G401 (cell line): Measurements from ENCODE around the gene SMAD5. TPM values are rescaled to one million over a fixed set of nuclear protein-coding genes. Genes with fewer than 3 reads are reported as not detected.

Experiments
- DNase-seq: peaks from one replicate; pipeline ENCODE4 v3.0.0-alpha.2; 2015; ENCODE audit warnings: low spot score
- in situ Hi-C: cut with HindIII; loops from 2 replicates; pipeline ENCODE4 v1.10.0; 2016; ENCODE audit warnings: low sequenced_read_pairs, mixed read lengths
- total RNA-seq: library from RNA; depleted of rRNA; stranded (reverse); fragments of >200 nt; shearing (Covaris generic); gene quantifications from 2 replicates; pipeline ENCODE4 v1.2.3, GENCODE V29; 2014; rRNA removed

The SMAD5 gene
- total RNA-seq: 28.9 and 42.3 TPM in 2 replicates

DNA sequence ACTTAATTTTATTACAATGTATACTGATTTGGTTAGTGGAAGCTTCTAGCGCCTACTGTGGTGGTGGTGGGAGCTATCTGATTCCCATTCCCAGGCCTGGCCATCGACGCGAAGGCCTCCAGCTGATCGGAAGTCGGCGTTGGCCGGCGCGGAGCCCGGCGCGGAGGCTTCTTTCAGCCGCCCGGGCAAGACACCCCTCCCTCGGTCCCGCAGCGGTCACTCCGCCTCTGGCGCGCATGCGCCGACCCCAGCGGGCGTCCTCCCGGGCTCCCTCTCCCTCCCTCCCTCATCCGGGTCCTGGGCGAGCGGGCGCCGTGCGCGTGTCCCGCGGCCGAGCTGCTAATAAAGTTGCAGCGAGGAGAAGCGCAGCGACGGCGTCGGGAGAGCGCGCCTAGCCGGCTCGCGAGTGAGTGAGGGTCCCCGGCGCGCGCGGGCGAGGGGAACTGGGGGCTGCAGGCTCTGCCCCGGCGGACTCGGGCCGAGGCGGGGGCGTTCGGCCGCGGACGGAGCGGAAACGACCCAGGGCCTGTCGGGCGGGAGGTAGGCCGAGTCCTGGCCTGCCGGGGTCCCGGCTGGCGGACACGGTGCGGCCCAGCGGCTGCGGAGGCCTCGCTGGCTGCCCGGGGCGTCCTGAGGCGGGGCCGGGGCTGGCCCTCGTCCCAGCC, at the start of gene SMAD5:
Gene SMAD5, plus strand, starts transcription at position 289 of the 665 bp plus-strand sequence. CDS start 20,916 bp downstream, outside the sequence.
- peak; percentile 91 for DNase-seq
- in situ Hi-C loops: no loop called here

DNA sequence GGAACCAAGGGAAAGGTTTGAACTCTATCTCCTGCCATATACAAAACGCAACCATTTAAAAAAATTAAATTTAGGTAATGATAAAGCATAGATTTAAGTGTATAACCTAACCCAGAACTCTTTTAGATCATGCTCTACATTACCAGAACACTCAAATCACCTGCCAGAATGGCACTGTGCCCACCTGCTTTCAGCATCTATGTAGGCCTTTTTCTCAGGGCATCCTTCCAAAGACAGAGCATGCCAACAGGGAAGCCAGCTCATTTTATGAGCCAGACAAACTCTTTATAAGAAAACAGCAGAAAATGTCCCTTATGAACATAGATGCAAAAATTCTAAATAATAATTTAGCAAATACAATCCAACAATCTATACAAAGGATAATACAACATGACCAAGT, 47.9 kb upstream of the SMAD5 start:
- in situ Hi-C loops: no loop called here

DNA sequence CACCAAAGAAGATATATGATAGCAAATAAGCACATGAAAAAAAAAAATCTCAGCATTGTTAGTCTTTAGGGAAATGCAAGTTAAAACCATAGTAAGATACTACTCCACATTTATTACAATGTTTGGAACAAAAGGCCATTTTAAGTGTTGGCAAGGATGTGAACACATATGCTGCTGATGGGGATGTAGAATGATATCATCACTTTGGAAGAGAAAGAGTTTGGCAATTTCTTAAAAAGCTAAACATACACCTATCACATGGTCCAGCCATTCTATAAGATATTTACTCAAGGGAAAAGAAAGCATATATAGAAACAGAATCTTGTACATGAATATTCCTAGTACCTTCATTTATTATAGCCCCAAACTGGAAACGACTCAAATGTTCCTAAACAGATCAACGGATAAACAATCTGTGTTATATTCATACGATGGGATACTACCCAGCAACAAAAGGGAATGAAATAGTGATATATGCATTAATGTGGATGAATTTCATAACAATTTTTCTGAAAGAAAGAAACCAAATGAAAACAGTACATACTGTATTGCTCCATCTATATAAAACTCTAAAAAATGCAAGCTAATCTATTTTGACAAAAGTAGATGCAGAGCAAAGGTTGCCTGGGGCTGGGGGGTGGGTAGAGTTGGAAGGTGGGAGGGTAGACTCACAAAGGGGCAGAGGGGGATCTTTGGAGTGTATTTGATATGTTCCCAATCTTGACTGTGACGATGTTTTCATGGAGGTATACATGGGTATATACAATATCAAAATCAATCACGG, 45.7 kb upstream of the SMAD5 start:
- in situ Hi-C loops: no loop called here
- DNase-seq: no peak

More for the DNA sequence above, 47.9 kb upstream of the SMAD5 start:
- peak; percentile 93 for DNase-seq

DNA sequence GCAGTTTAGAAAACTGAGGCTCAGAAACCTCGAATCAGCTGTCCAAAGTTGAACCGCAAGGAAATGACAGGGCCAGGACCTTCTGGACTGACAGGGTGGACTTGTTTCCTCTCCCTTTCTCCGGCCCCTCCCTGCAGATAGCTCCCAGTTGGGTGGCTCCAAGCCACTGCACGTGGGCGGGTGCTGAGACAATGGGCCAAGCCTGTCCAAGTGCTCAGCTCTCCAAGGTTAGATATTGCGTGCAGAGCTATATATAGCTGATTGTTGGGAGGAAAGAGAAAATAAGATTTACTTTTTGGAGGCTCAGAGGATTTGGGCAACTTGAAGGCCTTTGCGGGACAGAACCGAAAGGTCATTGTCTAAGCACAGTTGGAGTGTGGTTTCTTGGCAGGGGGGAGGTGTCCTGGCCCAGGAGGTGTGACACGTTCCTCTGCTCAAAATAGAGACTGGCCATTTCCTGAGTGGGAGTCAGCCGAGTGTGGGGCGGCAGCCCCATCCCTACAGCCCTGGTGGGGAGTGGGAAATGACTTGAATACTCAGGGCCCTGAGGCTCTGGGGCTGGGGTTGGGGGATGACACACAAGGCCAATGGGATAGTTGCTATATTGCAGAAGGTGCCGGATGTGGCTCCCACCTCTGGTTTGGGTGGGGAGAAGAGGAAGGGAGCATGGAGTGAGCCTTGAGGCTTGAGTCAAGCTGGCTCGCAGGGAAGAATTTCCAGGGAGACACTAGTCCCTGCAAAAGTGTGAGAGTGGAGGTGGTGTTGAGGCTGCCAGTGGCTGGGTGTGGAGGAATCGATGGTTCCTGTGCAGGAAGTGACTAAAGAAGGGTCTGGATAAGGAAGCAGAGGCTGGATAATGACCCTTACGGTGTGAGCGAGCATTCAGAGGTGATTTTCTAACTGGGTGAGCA, 44.4 kb upstream of the SMAD5 start:
- in situ Hi-C loops: no loop called here
- DNase-seq: no peak

DNA sequence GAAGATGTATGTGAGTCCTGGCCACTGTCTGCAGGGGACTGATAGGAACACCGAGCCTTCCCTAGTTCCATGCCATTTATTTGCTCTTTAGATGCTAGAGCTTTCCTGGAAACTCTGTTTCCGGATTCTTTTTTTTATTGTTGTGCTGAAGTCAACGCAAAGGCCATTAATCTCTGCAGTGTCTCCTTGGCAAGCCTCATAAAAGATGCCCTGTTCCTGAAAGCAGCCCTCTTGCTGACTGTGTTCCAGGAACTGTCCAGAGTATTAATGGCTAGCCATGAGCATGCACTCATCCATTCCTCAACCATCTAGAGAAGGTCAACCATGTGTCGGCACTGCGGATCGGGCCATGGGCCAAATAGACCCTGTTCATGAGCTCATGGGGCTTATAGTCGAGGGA, 42.9 kb upstream of the SMAD5 start:
- in situ Hi-C loops: no loop called here
- DNase-seq: no peak

DNA sequence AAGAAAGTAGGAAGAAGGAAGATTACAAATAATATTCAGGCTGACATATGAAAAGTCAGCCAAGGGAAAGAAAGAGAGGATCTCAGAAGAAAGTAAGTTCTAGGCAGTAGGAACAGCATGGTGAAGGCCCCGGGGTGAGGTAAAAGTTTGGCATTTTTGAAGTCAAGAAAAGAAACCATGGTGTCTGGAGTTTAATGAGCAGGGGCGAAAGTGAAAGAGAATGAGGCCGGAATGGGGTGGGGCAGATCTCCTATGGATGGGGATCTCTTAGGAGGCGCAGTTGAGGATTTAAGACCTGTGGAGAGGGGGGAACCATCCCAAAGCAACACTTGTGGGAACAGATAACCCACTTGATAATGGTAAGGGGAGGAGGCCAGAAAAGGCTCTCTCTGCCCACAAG, 42.3 kb upstream of the SMAD5 start:
- no peak for DNase-seq
- in situ Hi-C loops: no loop called here

DNA sequence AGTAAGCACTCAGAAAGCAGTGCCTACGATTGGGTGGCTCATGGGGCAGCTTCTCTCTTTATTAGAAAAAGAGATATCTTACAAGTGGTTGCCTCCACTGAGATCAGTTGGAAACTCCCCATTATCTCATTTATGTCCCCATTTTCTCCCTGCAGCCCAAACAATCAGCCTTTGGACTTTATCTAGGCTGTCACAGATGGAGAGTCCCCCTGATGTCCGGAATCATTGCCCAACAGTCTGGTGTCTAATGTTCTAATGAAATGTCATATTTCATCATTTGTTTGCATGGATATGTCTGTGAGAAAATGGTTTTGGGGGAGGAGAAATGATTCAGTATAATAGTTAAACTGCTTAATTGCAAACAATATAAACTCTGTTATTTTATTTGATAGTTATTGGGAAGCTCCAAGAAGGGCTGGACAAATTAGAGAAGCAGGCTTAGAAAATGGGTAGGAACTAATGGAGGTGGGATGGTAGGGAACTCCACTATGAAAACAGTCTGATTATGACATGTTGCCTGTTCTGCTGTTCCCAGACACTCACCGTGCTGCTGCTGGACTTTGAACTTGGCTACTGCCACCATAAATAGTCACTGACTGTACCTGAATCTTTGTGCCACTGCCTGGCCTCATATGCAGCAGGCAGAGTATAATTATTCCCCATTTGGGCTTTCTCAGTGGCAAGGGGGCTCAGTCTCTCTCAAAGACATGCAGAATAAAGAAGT, 38.3 kb upstream of the SMAD5 start:
- in situ Hi-C loops: no loop called here
- DNase-seq: peak; percentile 28

DNA sequence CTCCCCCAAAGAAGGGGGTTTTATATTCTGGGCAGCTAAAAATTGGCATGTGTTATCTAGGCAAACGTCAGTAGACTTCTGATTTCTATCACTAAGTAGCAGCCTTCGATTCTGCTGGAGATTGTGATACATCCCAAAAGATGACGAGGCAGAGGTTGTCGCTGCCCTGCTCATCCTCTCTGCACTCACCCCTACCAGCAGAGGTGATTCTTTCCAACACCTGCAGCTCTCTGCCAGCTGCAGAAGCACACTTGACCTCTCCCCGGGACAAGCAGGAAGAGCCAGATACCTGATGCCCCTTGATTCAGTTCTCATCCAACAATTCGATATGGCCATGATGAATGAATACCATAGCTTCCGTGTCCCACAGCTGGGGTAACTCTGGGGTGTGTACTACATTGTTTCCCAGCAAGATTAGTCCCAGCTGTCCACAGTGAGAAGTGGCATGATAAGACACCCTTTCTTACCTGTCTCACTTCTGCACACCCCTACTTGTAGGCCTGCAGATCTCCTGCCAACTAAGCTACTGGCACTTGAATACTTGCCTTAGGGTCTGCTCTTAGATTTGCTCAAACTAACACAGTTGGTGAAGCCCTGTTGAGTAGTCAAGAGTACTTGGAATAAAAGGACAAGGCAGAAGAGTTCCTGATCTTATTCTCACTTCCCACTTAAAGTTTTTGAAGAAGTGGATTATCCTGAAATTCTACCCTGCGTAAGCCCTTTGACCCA, 37.6 kb upstream of the SMAD5 start:
- in situ Hi-C loops: no loop called here
- DNase-seq: no peak

DNA sequence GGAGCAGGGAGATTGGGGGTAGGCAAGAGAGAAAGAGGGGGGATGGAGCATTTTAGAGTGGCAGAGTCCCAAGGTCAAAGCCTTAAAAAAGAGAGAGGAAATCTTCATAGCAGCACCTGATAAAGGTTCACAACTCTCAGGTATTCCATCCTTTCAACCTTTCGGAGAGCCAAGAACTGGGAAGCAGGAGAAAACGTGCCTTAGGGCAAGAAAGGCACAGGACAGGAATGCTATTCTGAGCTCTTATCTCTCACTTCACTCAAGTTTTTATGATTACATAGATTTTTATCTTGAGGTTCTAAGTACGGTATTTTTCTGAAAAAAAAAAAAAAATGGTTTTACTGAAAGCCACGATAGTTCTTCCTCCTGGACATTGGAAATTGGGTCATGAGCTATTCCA, 34.5 kb upstream of the SMAD5 start:
- DNase-seq: no peak
- in situ Hi-C loops: no loop called here

DNA sequence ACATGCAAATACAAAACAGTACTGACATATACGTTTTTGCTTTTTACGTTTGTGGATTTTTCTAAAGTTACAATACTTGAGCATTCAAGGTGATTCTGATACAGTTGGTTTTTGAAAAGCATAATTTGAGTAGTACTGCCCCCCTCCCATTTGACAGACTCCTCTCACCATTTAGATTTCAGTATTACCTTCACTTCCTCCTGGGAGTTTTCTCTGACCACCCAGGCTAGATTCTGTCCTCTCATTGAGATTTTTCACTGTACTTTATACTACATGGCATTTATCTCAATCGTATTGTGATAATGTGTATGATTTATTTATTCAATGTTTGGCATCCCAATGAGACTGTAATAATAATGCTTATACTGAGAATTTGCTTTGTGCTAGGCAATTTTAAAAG, 32.8 kb upstream of the SMAD5 start:
- in situ Hi-C loops: no loop called here
- no peak for DNase-seq

DNA sequence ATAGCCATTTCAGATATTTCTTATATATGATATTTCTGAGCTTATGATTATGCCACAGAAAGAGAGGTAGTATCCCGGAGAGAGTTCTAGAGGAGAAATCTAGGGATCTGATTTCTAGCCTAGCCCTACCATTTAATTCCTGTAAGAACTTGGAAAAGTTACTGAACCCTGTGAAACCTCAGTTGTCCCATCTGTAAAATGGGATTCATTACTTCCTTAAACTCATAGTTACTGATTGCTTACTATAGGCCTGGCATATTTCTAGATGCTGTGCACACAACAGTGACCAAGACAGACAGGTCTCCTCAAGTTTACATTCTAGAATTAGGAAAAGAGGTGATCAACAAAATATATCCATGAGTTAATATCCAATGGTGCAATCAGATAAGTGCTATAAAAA, 30.8 kb upstream of the SMAD5 start:
- no peak for DNase-seq
- in situ Hi-C loops: no loop called here

DNA sequence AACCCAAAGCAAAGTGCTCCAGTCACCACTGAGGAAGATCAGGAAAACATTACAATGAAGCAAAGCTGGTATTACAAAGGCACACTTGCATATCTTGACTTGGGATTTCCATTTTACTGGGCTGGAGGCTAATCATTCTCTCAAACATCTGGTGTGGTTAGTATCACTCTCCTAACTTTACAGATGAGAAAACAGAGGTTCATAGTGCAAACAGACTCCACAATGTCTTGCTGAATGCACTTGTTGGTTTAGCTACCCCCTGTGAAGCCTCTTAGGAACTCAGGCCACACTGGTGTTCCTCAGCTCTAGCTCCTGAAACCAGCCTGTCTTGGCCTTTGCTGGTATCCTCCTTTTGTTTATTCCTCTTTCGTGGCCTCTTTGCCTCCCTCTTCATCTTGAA, 29.5 kb upstream of the SMAD5 start:
- in situ Hi-C loops: no loop called here
- DNase-seq: no peak

DNA sequence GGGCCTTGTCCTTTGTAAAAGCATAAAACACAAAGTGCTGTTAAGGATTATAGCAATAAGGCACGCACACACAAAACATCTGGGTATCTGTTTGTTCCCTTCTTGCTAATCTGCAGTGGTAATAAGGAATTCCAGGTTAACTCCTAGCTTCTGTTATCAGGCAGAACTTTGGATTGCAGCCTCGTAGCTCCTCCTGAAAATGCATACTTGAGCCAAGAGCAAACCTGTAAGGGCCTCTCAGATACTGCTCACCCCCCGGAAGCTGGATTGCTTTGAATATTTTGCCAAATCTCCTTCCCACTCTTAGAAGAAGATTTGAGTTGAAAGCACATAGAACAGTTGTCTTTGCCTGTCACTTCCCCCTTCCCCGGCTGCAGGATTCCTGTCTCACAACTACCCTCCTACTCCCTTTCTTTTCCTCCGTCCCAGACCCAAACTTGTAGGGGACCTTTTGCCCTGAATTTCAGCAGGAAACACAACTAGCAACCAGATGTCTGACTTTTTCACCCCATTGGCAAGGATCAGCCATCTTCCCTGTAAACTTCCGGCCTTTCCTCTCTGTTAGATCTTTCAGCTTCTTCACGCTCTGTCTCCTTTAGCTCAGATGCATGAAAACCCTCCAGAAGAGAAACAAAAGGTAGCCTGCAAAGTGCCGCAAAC, 28.2 kb upstream of the SMAD5 start:
- DNase-seq: no peak
- in situ Hi-C loops: no loop called here

DNA sequence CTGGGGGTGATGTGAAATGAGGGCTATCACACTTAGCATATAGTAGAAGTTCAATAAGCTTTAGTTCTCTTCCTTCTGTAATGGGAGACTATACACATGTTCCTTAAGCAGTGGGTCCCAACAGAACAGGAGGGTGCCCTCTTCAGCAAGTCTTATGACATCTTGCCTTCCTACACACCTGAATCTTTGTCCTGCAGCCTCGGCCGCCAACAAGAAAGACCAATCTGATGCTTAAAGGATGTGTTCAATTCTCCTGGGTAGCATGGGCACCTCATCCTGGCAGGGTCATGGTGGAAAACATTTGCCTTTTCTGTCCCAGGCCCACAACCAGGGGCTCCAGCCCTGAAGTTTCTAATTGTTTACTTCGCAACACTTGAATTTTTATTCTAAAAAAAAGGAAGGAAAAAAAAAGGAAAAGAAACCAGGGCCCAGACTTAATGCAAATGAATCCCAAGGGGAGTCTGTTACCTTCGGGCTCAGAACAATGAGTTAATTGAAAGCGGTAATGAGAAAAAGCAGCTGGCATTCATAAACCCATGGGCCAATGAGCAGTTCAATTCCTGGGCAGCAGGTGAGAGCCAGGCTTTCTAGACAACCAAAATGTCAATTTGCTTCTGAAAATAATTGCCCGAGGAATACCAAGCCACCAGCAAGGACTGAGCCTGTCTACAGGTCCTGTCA, 26.2 kb upstream of the SMAD5 start:
- in situ Hi-C loops: no loop called here
- DNase-seq: no peak

DNA sequence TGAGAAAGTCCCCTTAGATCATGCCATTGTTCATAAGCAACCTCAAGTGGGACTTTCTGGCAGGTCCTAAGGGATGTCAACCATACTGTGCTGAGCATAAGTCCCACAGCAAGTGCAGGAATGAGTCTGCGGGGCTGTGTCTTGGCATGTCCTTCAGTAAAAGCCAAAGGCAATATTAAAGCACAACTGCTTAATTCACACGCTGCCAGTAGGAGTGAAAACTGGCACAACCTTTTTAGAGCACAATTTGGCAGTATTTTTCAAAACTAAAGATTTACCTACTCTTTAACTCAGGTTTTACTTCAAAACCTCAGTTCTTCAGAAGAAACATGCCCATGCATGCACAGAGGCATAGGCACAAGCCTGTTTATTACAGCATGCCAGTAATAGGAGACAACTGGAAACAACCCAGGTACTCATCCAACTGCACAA, 24.4 kb upstream of the SMAD5 start:
- no peak for DNase-seq

DNA sequence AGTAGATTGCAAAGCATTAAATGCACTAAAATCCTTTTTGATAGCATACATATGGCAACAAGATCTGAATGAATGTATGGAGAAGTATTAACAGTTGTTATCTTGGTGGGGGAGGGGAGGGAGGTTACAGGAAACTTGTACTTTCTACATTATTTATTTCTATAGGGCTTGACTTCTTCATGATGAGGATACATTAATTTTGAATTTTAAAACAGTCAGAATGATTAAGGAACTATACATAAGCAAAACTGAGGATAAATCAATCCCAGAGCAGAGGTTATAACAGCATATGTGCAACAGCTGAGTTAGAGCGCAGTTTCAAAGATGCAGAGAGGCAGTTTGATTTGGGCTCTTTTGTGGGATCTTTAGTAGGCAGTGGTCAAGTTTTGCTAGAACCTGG, 23.9 kb upstream of the SMAD5 start:
- DNase-seq: no peak
- in situ Hi-C loops: no loop called here

More for the DNA sequence above, 24.4 kb upstream of the SMAD5 start:
- in situ Hi-C loops: no loop called here

DNA sequence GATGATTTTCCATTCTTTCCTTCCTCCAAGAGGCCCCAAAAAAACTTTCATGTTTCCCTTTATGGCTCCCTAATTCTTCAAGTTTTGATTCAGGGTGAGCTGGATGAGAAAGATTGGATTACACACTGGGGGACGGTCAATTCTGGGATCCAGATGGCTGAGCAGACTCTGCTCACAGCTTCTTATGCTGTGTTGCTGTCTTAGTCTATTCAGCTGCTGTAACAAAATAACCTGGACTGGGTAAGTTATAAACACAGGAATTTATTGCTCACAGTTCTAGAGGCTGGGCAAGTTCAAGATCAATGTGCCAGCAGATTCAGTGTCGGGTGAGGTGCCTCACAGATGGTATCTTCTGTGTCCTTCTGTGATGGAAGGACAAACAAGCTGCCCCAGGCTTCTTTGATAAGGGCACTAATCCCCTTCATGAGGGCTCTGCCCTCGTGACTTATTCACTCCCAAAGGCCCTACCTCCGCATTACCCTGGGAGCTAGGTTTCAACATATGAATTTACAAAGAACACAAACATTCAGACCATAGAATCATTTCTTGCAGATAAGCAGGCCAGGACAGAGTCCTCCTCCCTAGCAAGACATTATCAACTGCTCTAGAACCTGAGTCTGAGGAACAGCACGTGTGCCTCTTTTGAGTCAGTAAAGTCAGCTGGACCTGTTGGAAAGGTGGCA, 23.1 kb upstream of the SMAD5 start:
- in situ Hi-C loops: no loop called here
- DNase-seq: no peak
